GM19099 (cell line): ENCODE results near the gene PRMT1.

Experiments used
- POLR2A ChIP-seq: IDR thresholded peaks from 3 replicates; pipeline ENCODE4 v1.6.1; 2011; ENCODE audit warnings: low read depth; ENCODE audit not compliant: insufficient read length; ENCODE audit errors: extremely low read depth

Gene PRMT1

DNA sequence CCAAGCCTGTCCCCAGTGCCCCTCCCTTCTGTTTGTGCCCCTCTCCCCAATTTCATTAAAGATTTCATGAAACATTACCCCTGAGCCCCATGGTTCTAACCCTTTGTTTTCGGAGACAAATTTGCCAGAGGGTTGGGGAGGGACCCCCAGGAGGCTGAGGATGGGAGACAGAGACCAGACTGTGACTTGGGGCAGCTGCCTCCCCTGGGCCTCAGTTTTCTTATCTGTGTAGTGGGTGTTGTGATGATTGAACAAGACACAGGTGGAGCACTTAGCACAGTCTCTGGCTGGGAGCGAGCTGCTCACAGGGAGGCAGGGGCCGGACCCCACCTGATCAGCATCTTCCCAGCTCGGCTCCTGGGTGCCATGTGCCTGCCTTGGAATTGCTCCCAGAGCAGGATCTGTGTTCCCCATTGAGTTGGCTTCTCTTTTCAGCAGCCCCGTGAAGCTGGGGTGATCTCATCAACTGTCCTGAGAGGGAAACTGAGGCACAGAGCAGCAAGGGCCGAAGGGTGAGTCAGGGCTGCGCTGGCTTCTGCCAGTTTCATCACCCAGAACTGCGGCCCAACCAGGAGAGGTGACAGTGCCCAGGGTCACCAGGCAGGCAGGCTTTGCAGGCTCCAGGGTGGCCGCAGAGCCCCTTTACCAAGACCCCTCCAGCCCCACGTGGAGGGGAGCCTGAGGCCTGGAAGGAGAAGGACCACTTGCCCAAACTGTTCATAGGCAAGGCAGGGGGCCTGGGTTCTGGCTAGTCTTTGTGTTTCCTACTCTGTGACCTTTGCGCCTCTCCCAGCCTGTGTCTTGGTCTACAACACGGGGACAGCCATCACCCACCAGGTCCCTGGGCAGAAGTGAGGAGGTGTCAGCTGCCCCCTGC lies 18.3 kb upstream of the PRMT1 start:
- no peak for TF ChIP-seq POLR2A

DNA sequence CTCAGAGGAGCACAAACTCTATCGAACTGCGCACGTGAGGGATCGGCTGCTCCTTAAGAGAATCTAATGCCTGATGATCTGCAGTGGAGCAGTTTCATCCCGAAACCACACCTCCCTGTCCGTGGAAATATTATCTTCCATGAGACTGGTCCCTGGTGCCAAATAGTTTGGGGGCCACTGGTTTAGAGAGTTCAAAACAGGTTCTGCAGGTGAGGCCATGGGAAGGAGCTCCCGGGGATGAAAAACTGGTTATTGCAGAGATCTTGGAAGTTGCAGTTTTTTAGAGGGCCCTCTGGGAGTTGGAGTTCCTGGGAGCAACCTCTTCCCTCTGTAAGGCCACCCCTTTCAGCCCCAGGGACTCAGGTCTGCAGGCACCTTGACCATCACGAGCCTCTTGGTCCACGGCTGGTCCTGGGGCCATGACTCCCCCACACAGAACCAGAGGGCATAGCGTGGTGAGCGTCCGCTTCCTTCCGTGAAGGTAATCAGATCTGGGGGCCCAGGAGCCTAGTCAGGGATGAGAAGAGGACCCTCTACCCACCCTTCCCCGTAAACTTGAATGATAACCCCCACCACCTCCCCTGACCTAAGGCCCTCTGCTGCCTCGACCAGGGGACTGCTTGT lies 16.6 kb upstream of the PRMT1 start:
- no peak for TF ChIP-seq POLR2A

DNA sequence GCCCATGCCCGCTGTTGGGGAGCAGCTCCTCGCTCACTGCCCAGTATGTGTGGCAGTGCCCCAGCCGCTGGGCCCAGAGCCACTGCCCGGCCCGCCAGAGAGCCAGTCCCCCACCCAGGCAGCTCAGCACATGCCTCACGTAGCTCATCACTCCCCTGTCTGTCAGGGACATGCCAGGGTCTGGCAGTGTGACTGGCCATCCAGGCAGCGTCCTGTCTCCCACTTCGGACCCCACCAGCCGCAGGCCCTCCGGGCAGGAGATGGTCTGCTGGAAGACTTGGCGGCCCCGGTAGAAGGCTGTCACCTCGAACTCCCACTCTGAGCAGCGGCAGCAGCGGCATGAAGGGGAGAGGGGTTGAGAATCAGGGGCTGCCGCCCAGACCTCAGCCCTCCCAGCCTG lies 15.1 kb upstream of the PRMT1 start:
- no peak for TF ChIP-seq POLR2A

DNA sequence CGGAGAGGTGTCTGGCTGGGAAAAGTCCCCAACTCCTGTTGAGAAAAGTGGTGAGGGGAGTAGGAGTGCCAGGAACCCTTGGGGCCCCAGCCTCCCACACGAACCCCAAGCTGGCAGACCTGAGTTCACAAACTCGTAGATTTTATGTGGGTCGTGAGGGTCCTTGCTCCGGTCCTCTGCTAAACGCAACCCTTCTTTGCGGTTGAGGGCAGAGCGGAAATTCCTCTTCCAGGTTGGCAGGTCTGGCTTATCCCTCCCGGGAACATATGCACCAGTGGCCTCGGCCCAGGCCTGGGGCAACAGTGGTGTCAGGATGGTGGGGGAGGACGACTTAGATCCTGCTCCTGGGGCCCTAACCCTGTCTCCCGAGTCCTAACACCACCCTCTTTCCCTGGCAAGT lies 13.8 kb upstream of the PRMT1 start:
- TF ChIP-seq POLR2A: no peak

DNA sequence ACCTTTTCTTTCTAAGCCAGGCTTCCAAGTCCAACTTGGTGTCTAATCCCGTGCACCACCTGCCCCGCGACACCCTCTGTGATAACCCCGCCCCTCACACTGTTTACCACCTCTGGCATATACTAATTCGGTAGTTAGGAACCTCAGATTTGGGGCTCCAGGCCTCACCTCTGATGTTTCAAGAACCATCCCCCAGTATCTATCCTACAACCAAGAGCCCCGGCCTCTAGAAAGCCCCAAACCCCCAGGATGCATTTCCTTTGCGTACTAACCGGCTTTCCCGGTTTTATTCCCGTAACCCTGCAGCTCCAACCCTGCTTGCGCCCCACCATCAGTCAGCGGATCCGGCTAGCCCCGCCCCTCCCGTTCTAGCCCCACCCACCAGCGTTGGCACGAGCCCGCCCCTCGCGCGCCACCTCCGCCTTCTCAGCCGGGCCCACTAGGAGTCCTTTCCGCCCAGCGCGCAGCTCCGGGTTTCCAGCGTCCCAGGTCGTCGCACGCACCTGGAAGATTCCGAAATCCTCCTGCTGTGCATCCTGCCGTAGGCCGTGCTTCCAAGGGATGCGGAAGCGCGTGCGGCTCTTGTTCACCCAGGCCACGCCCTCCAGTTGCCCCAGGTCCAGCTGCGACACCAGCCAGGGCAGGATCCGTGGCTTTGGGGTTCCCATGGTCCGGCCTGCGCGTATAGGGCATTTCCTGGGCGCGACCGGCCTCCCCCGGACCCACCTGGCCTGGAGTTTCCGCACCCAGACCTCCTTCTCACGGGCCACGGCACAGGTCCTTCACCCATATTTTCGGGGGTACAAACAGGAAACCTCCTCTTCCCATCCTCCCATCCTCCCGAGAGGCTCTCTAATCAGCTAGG lies 12.7 kb upstream of the PRMT1 start:
- no peak for TF ChIP-seq POLR2A

DNA sequence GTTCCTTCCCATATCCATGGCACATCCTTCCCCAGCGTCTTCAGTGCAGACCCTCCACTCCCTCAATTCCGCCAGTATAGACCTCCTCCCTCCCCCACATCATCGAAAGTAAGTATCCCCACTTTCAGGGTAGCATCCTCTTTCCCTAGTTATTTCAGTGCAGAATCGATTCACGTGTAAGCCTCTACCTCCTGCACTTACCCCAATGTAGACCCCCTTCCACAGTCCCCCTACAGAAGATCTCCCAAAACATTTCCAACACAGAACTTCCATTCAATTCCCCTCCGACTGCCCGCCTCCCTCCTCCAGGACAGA lies 12.1 kb upstream of the PRMT1 start:
- no peak for TF ChIP-seq POLR2A

DNA sequence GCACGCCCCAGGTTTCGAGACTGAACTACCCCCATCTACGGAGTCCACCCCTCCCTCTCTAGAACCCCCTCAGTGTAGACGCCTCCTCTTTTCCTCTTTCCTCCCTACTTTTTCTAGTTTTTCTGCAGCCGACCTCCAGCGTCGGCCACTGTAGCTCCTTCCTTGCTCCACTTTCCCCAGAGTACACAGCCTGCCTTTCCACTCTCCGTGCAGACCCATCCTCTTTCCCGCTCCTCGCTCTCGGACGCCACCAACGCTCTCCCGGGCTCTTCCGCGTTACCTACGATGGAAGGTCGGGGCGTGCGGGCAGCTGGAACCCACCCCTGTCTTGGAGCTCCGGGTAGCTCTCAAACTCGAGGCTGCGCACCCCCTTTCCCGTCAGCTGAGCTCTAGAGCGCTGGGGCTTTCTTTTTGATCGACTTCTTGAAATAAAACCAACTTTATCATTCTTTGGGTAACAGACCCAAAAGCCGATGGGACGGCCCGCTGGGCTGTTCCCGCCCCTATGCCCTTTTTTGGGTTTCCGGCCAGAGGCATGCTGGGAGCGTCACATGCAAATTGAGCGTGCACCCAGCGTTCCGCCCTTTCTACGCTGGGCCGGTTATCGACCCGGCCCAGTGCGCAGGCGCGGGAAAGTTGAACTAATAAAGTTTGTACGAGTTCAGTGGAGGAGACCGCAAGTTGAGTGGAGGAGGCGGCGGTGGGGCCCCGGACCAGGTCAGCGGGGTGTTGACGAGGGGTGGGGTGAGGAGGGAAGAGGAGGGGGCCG lies 11.5 kb upstream of the PRMT1 start, which contains the start of the genes BCL2L12 and IRF3:
TSS of gene BCL2L12 (plus strand) at position 583 of the 769 bp plus-strand sequence. CDS start 760 bp downstream, outside the sequence.
TSS of gene IRF3 (minus strand) at position 507 of the 769 bp plus-strand sequence. CDS start 1,019 bp downstream, outside the sequence.
- TF ChIP-seq POLR2A: peak; percentile 62

DNA sequence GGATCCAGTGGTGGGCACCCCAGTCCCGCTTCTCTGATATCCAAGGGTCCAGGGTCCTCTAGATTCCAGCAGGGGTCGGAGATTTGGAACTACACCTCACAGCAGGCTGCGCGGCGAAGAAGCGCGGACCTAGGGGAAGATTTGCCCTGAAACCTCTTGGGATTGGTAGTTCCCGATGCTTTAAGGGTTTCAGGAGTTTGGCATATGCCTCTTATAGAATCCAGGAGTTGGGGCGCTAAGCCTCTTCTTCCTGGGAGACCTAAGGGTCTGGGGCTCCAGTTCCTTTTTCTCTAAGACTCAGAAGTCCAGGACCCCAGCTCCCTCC lies 11.0 kb upstream of the PRMT1 start:
- TF ChIP-seq POLR2A: no peak

DNA sequence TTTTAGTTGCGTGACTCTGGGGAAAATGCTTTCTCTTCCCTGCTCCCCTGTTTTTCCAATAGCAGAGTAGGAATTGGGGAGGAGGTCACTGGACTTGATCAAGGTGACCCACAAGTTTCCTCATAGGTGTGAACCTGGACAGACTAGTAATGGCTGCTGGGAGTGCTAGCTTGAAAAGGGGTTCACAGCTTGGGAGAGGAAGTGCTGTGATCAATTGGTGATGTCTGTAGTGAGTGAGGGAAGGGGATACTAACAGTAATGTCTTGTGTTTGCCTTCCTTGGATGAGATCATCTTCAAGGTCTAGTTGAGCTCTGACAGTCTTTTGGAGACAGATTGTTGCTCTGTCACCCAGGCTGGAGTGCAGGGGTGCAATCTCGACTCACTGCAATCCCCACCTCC lies 9.6 kb upstream of the PRMT1 start:
- no peak for TF ChIP-seq POLR2A

DNA sequence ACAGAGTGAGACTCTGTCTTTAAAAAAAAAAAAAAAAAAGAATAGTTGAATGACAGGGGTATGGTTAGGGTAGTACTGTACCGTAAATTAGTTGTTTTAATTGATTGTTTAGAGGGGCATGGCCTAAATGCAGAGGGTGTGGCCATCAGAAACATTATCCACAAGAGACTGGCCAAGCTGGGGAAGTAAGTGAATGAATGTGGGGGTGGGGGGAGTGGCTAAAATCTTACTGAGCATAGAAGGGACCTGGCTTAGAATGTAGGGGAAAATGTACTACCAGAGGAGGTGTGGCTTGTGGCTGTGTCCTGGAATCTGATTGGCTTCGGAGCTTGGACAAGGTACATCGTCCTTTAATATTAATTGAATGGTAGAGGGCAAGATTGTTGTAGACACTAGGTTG lies 7.6 kb upstream of the PRMT1 start:
- no peak for TF ChIP-seq POLR2A

DNA sequence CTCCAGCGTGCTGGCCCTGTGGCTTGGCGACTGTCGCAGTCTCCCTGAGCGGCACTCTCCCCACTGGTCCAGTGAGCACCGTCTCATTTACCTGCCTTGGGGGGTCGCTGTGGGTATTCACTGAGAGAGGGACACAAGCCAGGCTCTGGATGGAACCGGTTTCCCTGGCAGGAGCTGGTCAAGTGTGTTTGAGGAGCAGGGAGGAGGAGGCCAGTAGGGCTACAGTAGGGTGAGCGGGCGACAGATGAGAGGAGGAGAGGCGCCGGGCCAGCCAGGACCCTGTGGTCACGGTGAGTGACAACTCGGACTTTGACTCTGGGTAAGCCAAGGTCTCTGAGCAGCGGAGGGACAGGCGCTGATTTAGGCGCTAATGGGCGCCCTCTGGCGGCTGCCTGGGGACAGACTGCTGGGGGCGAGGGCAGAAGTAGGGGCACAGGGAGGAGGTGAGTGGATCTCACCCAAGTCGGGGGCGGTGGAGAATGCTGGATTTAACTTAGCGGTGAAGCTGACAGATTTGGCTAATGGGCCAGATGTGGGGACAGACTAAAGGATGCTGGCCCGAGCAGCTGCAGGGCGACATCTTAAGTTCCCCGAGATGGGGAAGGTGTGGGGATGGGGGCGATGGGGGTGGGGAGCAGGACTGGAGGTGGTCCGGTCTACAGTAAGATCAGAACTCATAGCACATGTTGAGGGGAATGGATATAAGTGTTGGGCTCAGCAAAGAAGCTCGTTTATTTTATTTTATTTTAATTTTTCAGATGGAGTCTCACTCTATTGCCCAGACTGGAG lies 4.7 kb upstream of the PRMT1 start:
- peak; percentile 17 for TF ChIP-seq POLR2A

DNA sequence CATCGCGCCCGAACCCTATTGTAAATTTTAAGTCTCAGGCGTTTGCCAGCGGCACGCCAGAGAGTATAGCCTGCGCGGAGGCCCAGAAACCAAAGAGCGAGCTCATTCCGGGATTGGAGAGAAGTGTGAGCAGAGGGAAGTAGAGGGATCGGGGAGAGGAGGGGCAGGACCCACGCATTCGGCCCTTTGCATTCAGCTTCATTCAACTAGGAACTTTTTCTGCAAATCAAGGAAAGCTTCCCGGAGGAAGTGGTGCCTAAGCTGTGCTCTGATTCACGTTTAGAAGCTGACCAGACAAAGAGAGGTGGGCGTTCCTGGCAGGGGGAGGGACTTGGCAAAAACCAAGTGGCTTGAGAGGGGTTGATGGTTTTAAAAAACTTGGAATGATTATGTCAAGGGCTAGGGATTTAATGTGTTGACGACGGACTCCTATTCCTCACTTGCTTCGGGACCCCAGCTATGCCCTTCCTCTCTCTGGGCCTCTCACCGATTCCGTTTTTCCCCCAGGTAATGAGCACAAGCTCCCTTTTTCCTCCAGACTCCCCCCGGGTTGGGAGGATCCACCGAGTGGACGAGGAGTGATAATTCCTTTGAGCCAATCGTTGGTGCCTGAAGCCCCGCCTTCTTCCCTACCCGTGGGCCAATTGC lies 811 bp upstream of the PRMT1 start:
- TF ChIP-seq POLR2A: peak; percentile 96

DNA sequence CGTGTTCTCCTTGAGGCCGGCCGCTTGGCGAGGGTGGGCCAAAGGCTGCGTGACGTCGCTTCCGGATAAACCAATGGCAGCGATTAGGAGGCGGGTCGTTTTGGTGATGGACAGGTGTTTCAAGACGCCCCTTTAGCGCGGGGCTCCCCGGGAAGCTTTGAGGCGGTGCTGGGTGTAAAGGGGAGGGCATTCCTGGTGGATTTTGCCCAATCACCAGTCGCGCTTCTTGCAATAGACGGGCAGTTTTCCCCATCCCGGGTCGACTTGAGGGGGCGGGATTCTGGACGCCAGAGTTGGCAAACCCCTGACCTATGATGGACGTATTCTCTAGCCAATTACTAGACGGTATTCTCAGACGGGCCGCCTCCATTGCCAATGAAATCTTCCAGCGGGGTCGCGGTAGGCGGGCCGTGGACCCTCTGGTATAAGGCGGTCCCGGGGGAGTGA lies 264 bp upstream of the PRMT1 start:
- TF ChIP-seq POLR2A: no peak

DNA sequence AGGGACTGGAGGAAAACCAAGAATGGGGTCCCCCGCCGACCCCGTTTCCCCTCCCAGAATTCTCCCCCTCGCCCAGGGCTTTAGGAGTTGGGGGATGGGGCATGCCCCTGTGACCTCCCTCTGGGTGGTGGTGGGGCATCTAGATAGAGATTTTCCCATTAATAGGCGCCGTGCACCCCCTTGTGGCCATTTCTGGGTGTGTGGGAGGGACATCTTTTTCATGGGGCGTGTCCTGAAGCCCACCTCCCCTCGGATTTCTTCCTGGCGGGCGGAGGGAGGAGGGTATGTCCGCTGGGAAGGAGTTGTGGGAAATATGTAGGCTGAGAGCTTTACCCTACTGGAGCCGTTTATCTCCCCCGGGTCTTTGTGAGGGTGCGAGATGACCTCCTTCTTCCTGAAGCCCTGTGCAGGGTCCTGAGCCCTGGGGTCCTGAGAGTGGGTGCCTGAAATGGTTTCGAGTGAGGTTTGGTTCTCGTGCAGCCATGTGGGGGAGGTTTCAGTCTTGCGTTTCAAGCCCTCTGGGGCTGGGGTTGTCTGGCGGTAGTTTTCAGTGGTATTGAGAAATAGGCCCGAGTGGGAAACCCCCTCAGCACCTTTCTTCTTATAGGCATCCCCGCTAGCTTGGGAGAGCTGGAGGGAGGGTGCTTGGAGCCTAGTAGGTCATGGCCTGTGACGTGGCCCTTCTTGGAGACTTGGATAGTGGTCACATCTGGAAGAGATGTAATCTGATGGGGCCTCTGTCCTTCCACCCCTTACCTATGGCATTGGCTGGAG lies 1.0 kb downstream of the PRMT1 start:
- TF ChIP-seq POLR2A: no peak
